GM23338 (cell line): ENCODE data around the gene LTA4H. TPM values are rescaled to one million over a fixed set of nuclear protein-coding genes. Genes with fewer than 3 reads are reported as not detected.

ENCODE experiments used
- ATAC-seq: fragments of 200-7000 bp; cut with Tn5 transposase; 3 replicates; pipeline ENCODE4 v1.9.1; 2020
- DNase-seq: peaks from one replicate; pipeline ENCODE4 v3.0.0-alpha.2; 2015; ENCODE audit warnings: low spot score
- H2AFZ ChIP-seq: fragments of 200-600 bp; sonication (generic); 2 replicates; pipeline ENCODE4 v1.8.0; 2016; ENCODE audit warnings: antibody characterized with exemption, mild to moderate bottlenecking, moderate library complexity
- H3F3A ChIP-seq: fragments of 200-600 bp; sonication (generic); replicated peaks from 2 replicates; pipeline ENCODE4 v1.8.0; 2017; ENCODE audit warnings: antibody characterized with exemption, mixed run types, low read depth
- H3K27ac ChIP-seq: fragments of 200-600 bp; sonication (generic); 2 replicates; pipeline ENCODE4 v1.6.1; 2016; ENCODE audit warnings: low read depth
- H3K27me3 ChIP-seq: fragments of 200-600 bp; sonication (generic); 2 replicates; pipeline ENCODE4 v1.8.0; 2016; ENCODE audit warnings: mild to moderate bottlenecking, mixed run types, moderate library complexity; ENCODE audit not compliant: insufficient read depth
- H3K36me3 ChIP-seq: fragments of 200-600 bp; sonication (generic); 2 replicates; pipeline ENCODE4 v1.8.0; 2016; ENCODE audit warnings: mild to moderate bottlenecking; ENCODE audit not compliant: insufficient read depth
- H3K4me1 ChIP-seq: fragments of 200-600 bp; sonication (generic); 2 replicates; pipeline ENCODE4 v1.8.0; 2016; ENCODE audit warnings: mild to moderate bottlenecking, moderate library complexity; ENCODE audit not compliant: insufficient read depth
- H3K4me2 ChIP-seq: fragments of 200-600 bp; sonication (generic); 2 replicates; pipeline ENCODE4 v1.7.1; 2017; ENCODE audit warnings: mixed run types
- H3K4me3 ChIP-seq: fragments of 200-600 bp; sonication (generic); 2 replicates; pipeline ENCODE4 v1.6.1; 2016; ENCODE audit warnings: mixed run types
- H3K79me2 ChIP-seq: fragments of 200-600 bp; sonication (generic); replicated peaks from 2 replicates; pipeline ENCODE4 v1.8.0; 2017; ENCODE audit warnings: mild to moderate bottlenecking; ENCODE audit not compliant: insufficient read depth
- H3K9me2 ChIP-seq: fragments of 200-600 bp; sonication (generic); 2 replicates; pipeline ENCODE4 v1.8.0; 2017; ENCODE audit not compliant: insufficient read depth
- H4K20me1 ChIP-seq: fragments of 200-600 bp; sonication (generic); replicated peaks from 2 replicates; pipeline ENCODE4 v1.8.0; 2017; ENCODE audit warnings: mild to moderate bottlenecking; ENCODE audit not compliant: insufficient read depth
- H3K27ac Mint-ChIP-seq: 2 replicates; pipeline ENCODE4 v1.8.0; 2020; ENCODE audit warnings: inconsistent platforms, mild to moderate bottlenecking, moderate library complexity, mixed read lengths
- H3K27me3 Mint-ChIP-seq: 3 replicates; pipeline ENCODE4 v1.8.0; 2022; ENCODE audit warnings: low read depth, mild to moderate bottlenecking, moderate library complexity, mixed read lengths, inconsistent platforms; ENCODE audit not compliant: insufficient read depth, poor library complexity
- H3K36me3 Mint-ChIP-seq: 3 replicates; pipeline ENCODE4 v1.8.0; 2021; ENCODE audit warnings: low read depth, mild to moderate bottlenecking, inconsistent platforms, moderate library complexity, mixed read lengths
- H3K4me1 Mint-ChIP-seq: 3 replicates; pipeline ENCODE4 v1.8.0; 2020; ENCODE audit warnings: mild to moderate bottlenecking, inconsistent platforms, mixed read lengths
- H3K4me3 Mint-ChIP-seq: 3 replicates; pipeline ENCODE4 v1.8.0; 2021; ENCODE audit warnings: moderate library complexity, mild to moderate bottlenecking, inconsistent platforms, mixed read lengths
- H3K9me3 Mint-ChIP-seq: 3 replicates; pipeline ENCODE4 v1.8.0; 2020; ENCODE audit warnings: moderate library complexity, mild to moderate bottlenecking, inconsistent platforms, mixed read lengths
- CREB1 ChIP-seq: fragments of 250-450 bp; sonication (Bioruptor Pico); IDR thresholded peaks from 2 replicates; pipeline ENCODE4 v1.5.0; 2020; ENCODE audit warnings: low read depth, mild to moderate bottlenecking, moderate library complexity
- CTCF ChIP-seq, 2 experiments: fragments of 200-600 bp in 1 of 2; sonication (generic) in 1 of 2; conservative IDR thresholded peaks; 2 replicates each; pipeline versions ENCODE4 v1.5.1 to v1.6.1; 2016 to 2017; ENCODE audit warnings: antibody characterized with exemption in 2 of 2, low read depth in 2 of 2, mild to moderate bottlenecking in 2 of 2, moderate library complexity in 1 of 2
- ETS1 ChIP-seq: IDR thresholded peaks from 2 replicates; pipeline ENCODE4 v1.6.1; 2016; ENCODE audit warnings: antibody characterized with exemption
- EZH2 ChIP-seq: fragments of 200-600 bp; sonication (generic); IDR thresholded peaks from one replicate; pipeline ENCODE4 v1.8.0; 2017; ENCODE audit warnings: antibody characterized with exemption, mild to moderate bottlenecking, low read depth; ENCODE audit not compliant: unreplicated experiment
- EZH2phosphoT487 ChIP-seq: fragments of 200-600 bp; sonication (generic); IDR thresholded peaks from one replicate; pipeline ENCODE4 v1.8.1; 2018; ENCODE audit warnings: antibody characterized with exemption; ENCODE audit not compliant: unreplicated experiment
- JUNB ChIP-seq: IDR thresholded peaks from one replicate; pipeline ENCODE4 v1.6.1; 2016; ENCODE audit warnings: antibody characterized with exemption; ENCODE audit not compliant: unreplicated experiment
- NANOG ChIP-seq: IDR thresholded peaks from 2 replicates; pipeline ENCODE4 v1.6.1; 2016; ENCODE audit warnings: antibody characterized with exemption, borderline replicate concordance
- POLR2AphosphoS5 ChIP-seq: IDR thresholded peaks from 2 replicates; pipeline ENCODE4 v1.6.1; 2016; ENCODE audit warnings: antibody characterized with exemption, low read depth
- REST ChIP-seq: IDR thresholded peaks from one replicate; pipeline ENCODE4 v1.6.1; 2018; ENCODE audit warnings: antibody characterized with exemption; ENCODE audit not compliant: unreplicated experiment
- STAT1 ChIP-seq: IDR thresholded peaks from one replicate; pipeline ENCODE4 v1.6.1; 2016; ENCODE audit warnings: antibody characterized with exemption; ENCODE audit not compliant: unreplicated experiment
- ZNF114 ChIP-seq: fragments of 250-450 bp; sonication (Bioruptor Pico); IDR thresholded peaks from 2 replicates; pipeline ENCODE4 v1.5.0; 2020; ENCODE audit warnings: mild to moderate bottlenecking, moderate library complexity
- ZNF331 ChIP-seq: fragments of 250-450 bp; sonication (Bioruptor Pico); IDR thresholded peaks from 2 replicates; pipeline ENCODE4 v1.5.0; 2020; ENCODE audit warnings: low read depth, mild to moderate bottlenecking, moderate library complexity
- ZNF462 ChIP-seq: fragments of 250-450 bp; sonication (Bioruptor Pico); IDR thresholded peaks from 2 replicates; pipeline ENCODE4 v1.5.0; 2020; ENCODE audit warnings: mild to moderate bottlenecking, moderate library complexity
- polyA plus RNA-seq: library from polyadenylated mRNA; unstranded; fragments of >200 nt; fragmentation: Nextera tagmentation; extraction: Ambion mirVana; gene quantifications from 2 replicates; pipeline ENCODE4 v1.2.1, GENCODE V29; 2016
- total RNA-seq: library from RNA; depleted of rRNA; stranded (reverse); fragments of >200 nt; shearing (Covaris generic); gene quantifications from 2 replicates; pipeline ENCODE4 v1.2.3, GENCODE V29; 2014

Gene LTA4H
- total and polyA plus RNA-seq, 2 experiments from 2014 or later: 84.4 to 189 TPM

GRCh38 chr12:96056646-96057455, 21.5 kb upstream of the LTA4H start:
- Mint-ChIP-seq H3K4me3 (no peak overlapping the region), H3K4me1 (no peaks in the 10 kb centered on the region; the same call in 2 of the 3 replicates), H3K27ac (no peak overlapping the region), H3K27me3 (peaks cover 4% of the 10 kb centered on the region), H3K9me3 (peaks cover 14% of the 10 kb centered on the region; the same call in 2 of the 3 replicates), H3K36me3 (no peaks in the 10 kb centered on the region)
- Histone ChIP-seq H3K36me3 (no peaks in the 10 kb centered on the region), H3K27me3 (no peaks in the 10 kb centered on the region), H3K4me1 (no peaks in the 10 kb centered on the region), H2AFZ (no peak overlapping the region), H3F3A (no peaks in the 10 kb centered on the region), H3K79me2 (no peaks in the 10 kb centered on the region), H4K20me1 (no peaks in the 10 kb centered on the region), H3K9me2 (peaks cover 5% of the 10 kb centered on the region; the same call in 1 of the 2 replicates), H3K27ac (no peak overlapping the region), H3K4me3 (no peak overlapping the region), H3K4me2 (no peak overlapping the region)
- ATAC-seq (no peak), DNase-seq (no peak)
- TF ChIP-seq NANOG (no peak), EZH2phosphoT487 (no peak), ZNF331 (CRISPR knock-in tag) (no peak), REST (no peak), EZH2 (no peak), POLR2AphosphoS5 (no peak), ETS1 (no peak), CTCF (conservative IDR thresholded peaks at IDR 0.05; ENCODE audit: low read depth in 2 of 2) (no peak), CREB1 (CRISPR knock-in tag) (no peak), ZNF114 (CRISPR knock-in tag) (no peak), STAT1 (no peak), ZNF462 (CRISPR knock-in tag) (no peak), JUNB (no peak)
